KMS-11 (cell line): Measurements from ENCODE around the gene EEF1E1.

Experiments
- H2AFZ ChIP-seq: fragments of 200-600 bp; sonication (generic); 2 replicates; pipeline ENCODE4 v1.6.1; 2016; ENCODE audit warnings: antibody characterized with exemption, mixed run types, low read depth
- H3K27ac ChIP-seq: fragments of 200-600 bp; sonication (generic); 2 replicates; pipeline ENCODE4 v1.6.1; 2016; ENCODE audit warnings: mild to moderate bottlenecking, mixed run types
- H3K27me3 ChIP-seq: fragments of 200-600 bp; sonication (generic); 2 replicates; pipeline ENCODE4 v1.6.1; 2017; ENCODE audit warnings: mild to moderate bottlenecking, low read depth, mixed run types, moderate library complexity; ENCODE audit not compliant: insufficient read depth
- H3K36me3 ChIP-seq: fragments of 200-600 bp; sonication (generic); 2 replicates; pipeline ENCODE4 v1.6.1; 2017; ENCODE audit warnings: mild to moderate bottlenecking, mixed run types; ENCODE audit not compliant: insufficient read depth
- H3K4me1 ChIP-seq: fragments of 200-600 bp; sonication (generic); 2 replicates; pipeline ENCODE4 v1.6.1; 2016; ENCODE audit warnings: mild to moderate bottlenecking, low read depth, mixed run types; ENCODE audit not compliant: poor library complexity, severe bottlenecking
- H3K4me2 ChIP-seq: fragments of 200-600 bp; sonication (generic); 2 replicates; pipeline ENCODE4 v1.7.0; 2016; ENCODE audit warnings: mild to moderate bottlenecking, mixed run types
- H3K4me3 ChIP-seq: fragments of 200-600 bp; sonication (generic); IDR thresholded peaks from 2 replicates; pipeline ENCODE4 v1.6.1; 2017; ENCODE audit warnings: low read depth, low read length, mixed read lengths; ENCODE audit not compliant: insufficient read depth
- H3K79me2 ChIP-seq: fragments of 200-600 bp; sonication (generic); 2 replicates; pipeline ENCODE4 v1.6.1; 2016; ENCODE audit warnings: low read depth, mixed run types; ENCODE audit not compliant: insufficient read depth
- H3K9ac ChIP-seq: fragments of 200-600 bp; sonication (generic); 2 replicates; pipeline ENCODE4 v1.6.1; 2016; ENCODE audit warnings: mild to moderate bottlenecking, mixed run types
- H4K20me1 ChIP-seq: fragments of 200-600 bp; sonication (generic); 2 replicates; pipeline ENCODE4 v1.6.1; 2016; ENCODE audit warnings: mild to moderate bottlenecking, mixed run types; ENCODE audit not compliant: insufficient read depth
- TF ChIP-seq, protein P1 (sequence below): fragments of 200-600 bp; sonication (generic); conservative IDR thresholded peaks from 2 replicates; pipeline ENCODE4 v1.6.1; 2017; ENCODE audit warnings: low read depth, mild to moderate bottlenecking, antibody characterized with exemption, low read length, moderate library complexity, mixed read lengths

Gene EEF1E1

DNA sequence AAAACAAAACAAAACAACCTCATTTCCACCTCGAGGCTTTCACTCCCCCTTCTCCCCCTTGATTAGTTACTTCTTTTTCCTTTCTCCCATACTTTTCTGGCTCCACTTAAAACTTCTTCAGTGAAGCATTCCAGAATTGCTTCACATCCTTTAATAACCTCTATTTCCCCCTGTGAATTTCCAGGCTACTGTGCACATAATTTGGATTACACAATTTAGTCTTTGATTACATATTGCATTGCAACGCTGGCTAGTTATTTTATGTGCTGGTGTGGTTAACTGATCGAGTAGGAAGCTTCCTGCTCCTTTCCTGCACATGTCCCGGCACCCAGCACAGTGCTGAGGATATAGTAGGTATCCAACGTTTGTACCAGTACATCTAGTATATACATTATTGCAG, 28.1 kb upstream of the EEF1E1 start:
- H3K36me3 ChIP-seq: no peaks in the 10 kb centered on the region
- H3K79me2 ChIP-seq: no peaks in the 10 kb centered on the region
- no peaks in the 10 kb centered on the region for H3K4me1 ChIP-seq
- H3K4me3 ChIP-seq: no peak overlapping the region
- no peaks in the 10 kb centered on the region for H3K27me3 ChIP-seq
- TF ChIP-seq, protein P1, sequence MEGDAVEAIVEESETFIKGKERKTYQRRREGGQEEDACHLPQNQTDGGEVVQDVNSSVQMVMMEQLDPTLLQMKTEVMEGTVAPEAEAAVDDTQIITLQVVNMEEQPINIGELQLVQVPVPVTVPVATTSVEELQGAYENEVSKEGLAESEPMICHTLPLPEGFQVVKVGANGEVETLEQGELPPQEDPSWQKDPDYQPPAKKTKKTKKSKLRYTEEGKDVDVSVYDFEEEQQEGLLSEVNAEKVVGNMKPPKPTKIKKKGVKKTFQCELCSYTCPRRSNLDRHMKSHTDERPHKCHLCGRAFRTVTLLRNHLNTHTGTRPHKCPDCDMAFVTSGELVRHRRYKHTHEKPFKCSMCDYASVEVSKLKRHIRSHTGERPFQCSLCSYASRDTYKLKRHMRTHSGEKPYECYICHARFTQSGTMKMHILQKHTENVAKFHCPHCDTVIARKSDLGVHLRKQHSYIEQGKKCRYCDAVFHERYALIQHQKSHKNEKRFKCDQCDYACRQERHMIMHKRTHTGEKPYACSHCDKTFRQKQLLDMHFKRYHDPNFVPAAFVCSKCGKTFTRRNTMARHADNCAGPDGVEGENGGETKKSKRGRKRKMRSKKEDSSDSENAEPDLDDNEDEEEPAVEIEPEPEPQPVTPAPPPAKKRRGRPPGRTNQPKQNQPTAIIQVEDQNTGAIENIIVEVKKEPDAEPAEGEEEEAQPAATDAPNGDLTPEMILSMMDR: no peak
- H3K27ac ChIP-seq: no peak overlapping the region
- H3K4me2 ChIP-seq: no peak overlapping the region
- H4K20me1 ChIP-seq: no peaks in the 10 kb centered on the region
- no peak overlapping the region for H3K9ac ChIP-seq
- H2AFZ ChIP-seq: no peak overlapping the region

GRCh38 chr6:8123236-8123635, 20.9 kb upstream of the EEF1E1 start:
- TF ChIP-seq, protein P1: no peak
- Histone ChIP-seq H3K4me2 (no peak overlapping the region), H4K20me1 (no peaks in the 10 kb centered on the region), H3K27ac (no peak overlapping the region), H3K9ac (no peak overlapping the region), H3K36me3 (no peaks in the 10 kb centered on the region), H3K4me1 (no peaks in the 10 kb centered on the region), H3K4me3 (no peak overlapping the region), H2AFZ (no peak overlapping the region), H3K27me3 (no peaks in the 10 kb centered on the region), H3K79me2 (no peaks in the 10 kb centered on the region)

- Histone ChIP-seq H3K36me3 (no peaks in the 10 kb centered on the region), H3K27me3 (no peaks in the 10 kb centered on the region), H3K4me2 (no peak overlapping the region), H3K79me2 (no peaks in the 10 kb centered on the region), H2AFZ (no peak overlapping the region), H3K9ac (no peak overlapping the region), H3K27ac (no peak overlapping the region), H3K4me3 (no peak overlapping the region), H3K4me1 (no peaks in the 10 kb centered on the region), H4K20me1 (no peaks in the 10 kb centered on the region)
- TF ChIP-seq, protein P1: no peak
These were observed 12.6 kb upstream of the EEF1E1 start for GRCh38 chr6:8114956-8115355.

DNA sequence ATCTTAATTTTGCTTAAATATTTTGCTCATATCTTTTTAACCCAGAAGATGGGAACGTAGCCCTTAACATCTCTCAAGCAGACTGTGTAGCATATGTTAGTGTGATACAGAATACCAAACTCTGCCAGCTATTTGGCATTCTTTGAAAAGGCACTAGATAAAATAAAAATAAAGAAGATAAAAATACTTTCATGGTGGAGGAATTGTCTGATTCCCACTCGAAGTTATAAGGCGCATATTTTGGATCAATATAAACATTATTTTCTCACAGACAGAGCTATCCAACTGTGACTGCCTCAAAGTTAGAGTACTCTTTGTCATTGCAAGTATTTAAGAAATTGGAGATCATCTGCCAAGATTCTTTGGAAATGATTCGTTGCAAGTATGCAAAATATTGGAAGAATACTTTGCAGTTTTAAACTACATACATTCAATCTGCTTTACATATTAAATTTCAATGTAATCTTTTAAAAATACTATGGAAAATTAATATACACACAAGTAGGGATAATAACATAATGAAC, 10.8 kb upstream of the EEF1E1 start:
- no peak overlapping the region for H3K27ac ChIP-seq
- no peaks in the 10 kb centered on the region for H3K27me3 ChIP-seq

More for the DNA sequence above, 10.8 kb upstream of the EEF1E1 start:
- H4K20me1 ChIP-seq: no peaks in the 10 kb centered on the region
- H3K4me2 ChIP-seq: no peak overlapping the region
- TF ChIP-seq, protein P1: no peak
- H3K4me1 ChIP-seq: no peaks in the 10 kb centered on the region
- no peaks in the 10 kb centered on the region for H3K79me2 ChIP-seq
- no peak overlapping the region for H3K4me3 ChIP-seq
- H2AFZ ChIP-seq: no peak overlapping the region
- H3K36me3 ChIP-seq: no peaks in the 10 kb centered on the region
- H3K9ac ChIP-seq: no peak overlapping the region
